ENCODE data around the gene EXD3. TPM values are rescaled to one million over a fixed set of nuclear protein-coding genes. Genes with fewer than 3 reads are reported as not detected.
"Not testable (repeated sequence)": the region's sequence is repeated elsewhere in the genome, so short reads cannot be mapped to it uniquely, and the experiment has no call there.

The EXD3 gene
- total RNA-seq, 1 donor from 2014 or later: 24.5 TPM

DNA sequence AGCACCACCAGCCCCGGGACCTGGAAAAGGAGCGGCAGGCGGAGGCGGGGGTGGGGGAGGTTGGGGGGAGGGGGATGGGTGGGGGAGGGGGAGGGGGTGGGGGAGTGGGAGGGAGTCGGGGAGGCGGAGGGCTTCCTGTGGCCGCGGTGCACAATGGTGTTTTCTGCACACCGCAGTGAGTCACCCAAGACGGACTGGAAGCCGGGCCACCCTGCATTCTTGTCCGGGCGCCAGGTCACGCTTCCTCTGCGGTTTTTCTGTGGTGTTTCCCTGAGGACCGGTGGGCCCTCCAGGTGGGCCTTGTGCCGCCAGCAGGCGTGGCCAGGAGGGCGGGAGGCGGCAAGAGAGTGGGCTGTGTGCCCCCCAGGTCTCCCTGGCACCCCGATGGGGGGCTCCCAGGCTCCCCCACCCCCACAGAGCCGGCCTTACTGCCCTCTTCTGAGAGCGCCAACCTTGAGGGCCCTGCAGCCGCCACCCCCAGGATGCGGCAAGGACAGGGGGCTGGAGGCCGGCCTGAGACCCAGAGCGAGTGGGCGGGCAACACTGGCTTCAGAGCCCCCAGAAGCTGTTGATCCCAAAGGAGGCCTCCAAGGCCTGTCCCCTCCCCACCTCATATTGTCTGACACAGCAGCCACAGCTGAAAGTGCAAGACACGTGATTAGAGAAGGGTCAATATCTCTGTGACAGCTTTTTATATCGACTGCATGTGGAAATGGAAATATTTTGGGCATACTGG is 11.1 kb downstream of the EXD3 start:
- Mint-ChIP-seq H3K36me3 (ENCODE audit: unreplicated experiment) (no peaks in the 10 kb centered on the region), H3K9me3 (ENCODE audit: unreplicated experiment) (no peaks in the 10 kb centered on the region), H3K4me3 (ENCODE audit: unreplicated experiment) (no peak overlapping the region), H3K4me1 (ENCODE audit: low read depth, unreplicated experiment) (peaks cover 5% of the 10 kb centered on the region), H3K27me3 (ENCODE audit: unreplicated experiment) (no peaks in the 10 kb centered on the region), H3K27ac (ENCODE audit: unreplicated experiment) (no peak overlapping the region)
- no peak for DNase-seq
- TF ChIP-seq, protein P1, sequence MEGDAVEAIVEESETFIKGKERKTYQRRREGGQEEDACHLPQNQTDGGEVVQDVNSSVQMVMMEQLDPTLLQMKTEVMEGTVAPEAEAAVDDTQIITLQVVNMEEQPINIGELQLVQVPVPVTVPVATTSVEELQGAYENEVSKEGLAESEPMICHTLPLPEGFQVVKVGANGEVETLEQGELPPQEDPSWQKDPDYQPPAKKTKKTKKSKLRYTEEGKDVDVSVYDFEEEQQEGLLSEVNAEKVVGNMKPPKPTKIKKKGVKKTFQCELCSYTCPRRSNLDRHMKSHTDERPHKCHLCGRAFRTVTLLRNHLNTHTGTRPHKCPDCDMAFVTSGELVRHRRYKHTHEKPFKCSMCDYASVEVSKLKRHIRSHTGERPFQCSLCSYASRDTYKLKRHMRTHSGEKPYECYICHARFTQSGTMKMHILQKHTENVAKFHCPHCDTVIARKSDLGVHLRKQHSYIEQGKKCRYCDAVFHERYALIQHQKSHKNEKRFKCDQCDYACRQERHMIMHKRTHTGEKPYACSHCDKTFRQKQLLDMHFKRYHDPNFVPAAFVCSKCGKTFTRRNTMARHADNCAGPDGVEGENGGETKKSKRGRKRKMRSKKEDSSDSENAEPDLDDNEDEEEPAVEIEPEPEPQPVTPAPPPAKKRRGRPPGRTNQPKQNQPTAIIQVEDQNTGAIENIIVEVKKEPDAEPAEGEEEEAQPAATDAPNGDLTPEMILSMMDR (IDR thresholded peaks at IDR 0.05; ENCODE audit: partially characterized antibody, unreplicated experiment): no peak

DNA sequence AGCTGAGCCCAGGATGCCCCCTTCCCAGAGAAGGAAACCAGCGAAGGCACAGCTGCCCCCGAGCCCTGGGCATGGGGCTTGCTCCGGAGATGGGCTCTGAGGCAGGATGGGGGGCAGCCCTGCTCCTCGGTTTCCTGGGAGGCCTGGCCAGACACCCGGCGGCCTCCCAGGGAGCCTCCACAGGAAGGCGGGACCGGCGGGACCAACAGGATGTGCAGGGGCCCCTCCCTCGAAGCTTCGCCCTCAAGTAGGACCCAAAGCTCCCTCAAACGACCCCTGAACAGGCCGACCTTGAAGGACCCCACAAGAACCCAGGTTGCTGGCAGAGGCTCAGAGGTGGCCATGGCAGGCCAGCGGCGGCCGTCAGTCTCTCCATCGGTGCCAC is 11.7 kb downstream of the EXD3 start:
- Mint-ChIP-seq H3K27me3 (ENCODE audit: unreplicated experiment) (no peaks in the 10 kb centered on the region), H3K4me3 (ENCODE audit: unreplicated experiment) (no peak overlapping the region), H3K27ac (ENCODE audit: unreplicated experiment) (no peak overlapping the region), H3K4me1 (ENCODE audit: low read depth, unreplicated experiment) (peaks cover 5% of the 10 kb centered on the region), H3K36me3 (ENCODE audit: unreplicated experiment) (no peaks in the 10 kb centered on the region), H3K9me3 (ENCODE audit: unreplicated experiment) (no peaks in the 10 kb centered on the region)
- TF ChIP-seq, protein P1 (IDR thresholded peaks at IDR 0.05; ENCODE audit: partially characterized antibody, unreplicated experiment): no peak
- no peak for DNase-seq

DNA sequence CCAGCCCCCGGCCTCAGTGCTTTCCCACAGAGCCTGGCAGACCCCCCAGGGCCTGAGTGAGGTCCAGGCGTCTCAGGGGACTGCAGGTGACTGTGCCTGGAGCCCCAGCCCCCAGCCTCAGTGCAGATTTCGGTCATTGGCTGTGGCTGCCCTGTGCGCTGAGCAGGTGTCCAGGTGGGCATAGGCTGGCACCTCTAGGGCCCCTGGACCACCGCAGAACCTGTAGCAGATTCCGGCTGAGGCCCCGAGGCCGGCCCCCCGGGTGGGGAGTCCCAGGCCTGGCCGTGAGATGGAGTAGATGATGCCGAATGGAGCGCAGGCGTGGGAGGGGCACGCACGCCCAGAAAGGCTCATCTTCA is 12.1 kb downstream of the EXD3 start:
- no peak overlapping the region for H3K4me3 Mint-ChIP-seq (ENCODE audit: unreplicated experiment)
- no peak overlapping the region for H3K27ac Mint-ChIP-seq (ENCODE audit: unreplicated experiment)
- DNase-seq: no peak
- TF ChIP-seq, protein P1 (IDR thresholded peaks at IDR 0.05; ENCODE audit: partially characterized antibody, unreplicated experiment): no peak
- H3K36me3 Mint-ChIP-seq (ENCODE audit: unreplicated experiment): no peaks in the 10 kb centered on the region
- peaks cover 2% of the 10 kb centered on the region for H3K27me3 Mint-ChIP-seq (ENCODE audit: unreplicated experiment)
- peaks cover 5% of the 10 kb centered on the region for H3K4me1 Mint-ChIP-seq (ENCODE audit: low read depth, unreplicated experiment)
- no peaks in the 10 kb centered on the region for H3K9me3 Mint-ChIP-seq (ENCODE audit: unreplicated experiment)

DNA sequence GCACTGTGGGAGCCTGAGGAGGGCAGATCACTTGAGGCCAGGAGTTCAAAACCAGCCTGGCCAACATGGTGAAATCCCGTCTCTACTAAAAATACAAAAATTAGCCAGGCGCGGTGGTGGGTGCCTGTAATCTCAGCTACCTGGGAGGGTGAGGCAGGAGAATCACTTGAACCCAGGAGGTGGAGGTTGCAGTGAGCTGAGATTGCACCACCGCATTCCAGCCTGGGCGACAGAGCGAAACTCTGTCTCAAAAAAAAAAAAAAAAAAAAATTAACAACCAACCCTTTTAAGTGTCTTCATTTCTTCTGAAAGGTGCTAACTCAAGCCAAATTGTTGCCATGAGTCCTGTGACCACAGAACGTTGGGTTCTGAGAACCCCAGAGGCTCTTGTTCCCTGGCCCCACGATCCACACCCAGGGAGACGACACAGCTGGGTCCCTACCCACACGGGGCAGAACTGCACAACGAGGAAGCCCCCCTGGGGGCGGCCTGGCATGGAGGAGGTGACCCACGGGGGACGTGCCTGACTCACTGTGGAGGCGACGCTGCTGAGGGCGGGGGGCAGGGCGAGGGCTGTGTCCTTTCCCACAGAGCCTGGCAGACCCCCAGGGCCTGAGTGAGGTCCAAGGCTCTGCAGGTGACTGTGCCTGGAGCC is 12.6 kb downstream of the EXD3 start:
- not testable (repeated sequence) for H3K27me3 Mint-ChIP-seq (ENCODE audit: unreplicated experiment); H3K36me3 Mint-ChIP-seq (ENCODE audit: unreplicated experiment); H3K9me3 Mint-ChIP-seq (ENCODE audit: unreplicated experiment); DNase-seq; H3K4me3 Mint-ChIP-seq (ENCODE audit: unreplicated experiment); H3K27ac Mint-ChIP-seq (ENCODE audit: unreplicated experiment); H3K4me1 Mint-ChIP-seq (ENCODE audit: low read depth, unreplicated experiment)

DNA sequence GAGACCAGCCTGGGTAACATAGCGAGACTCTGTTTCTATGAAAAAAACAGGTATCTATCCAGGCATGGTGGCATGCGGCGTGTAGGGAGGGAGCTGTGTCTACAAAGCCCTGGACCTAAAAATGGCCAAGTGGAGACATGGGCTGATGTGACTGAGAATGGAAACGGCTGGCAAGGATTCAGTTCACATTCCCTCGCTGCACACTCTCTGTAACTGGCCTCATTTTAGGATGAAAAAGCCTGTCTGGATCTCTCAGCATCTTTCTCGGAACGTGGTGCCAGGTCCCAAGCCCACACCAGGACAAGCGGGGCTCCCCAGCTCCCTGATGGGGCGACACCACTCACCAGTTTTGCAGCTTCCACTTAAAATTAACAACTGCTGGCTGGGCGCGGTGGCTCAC is 13.4 kb downstream of the EXD3 start:
- no peaks in the 10 kb centered on the region for H3K36me3 Mint-ChIP-seq (ENCODE audit: unreplicated experiment)
- peaks cover 4% of the 10 kb centered on the region for H3K4me1 Mint-ChIP-seq (ENCODE audit: low read depth, unreplicated experiment)
- TF ChIP-seq, protein P1 (IDR thresholded peaks at IDR 0.05; ENCODE audit: partially characterized antibody, unreplicated experiment): no peak
- H3K9me3 Mint-ChIP-seq (ENCODE audit: unreplicated experiment): peaks cover under 1% of the 10 kb centered on the region
- no peak overlapping the region for H3K4me3 Mint-ChIP-seq (ENCODE audit: unreplicated experiment)
- no peak overlapping the region for H3K27ac Mint-ChIP-seq (ENCODE audit: unreplicated experiment)
- H3K27me3 Mint-ChIP-seq (ENCODE audit: unreplicated experiment): peaks cover 2% of the 10 kb centered on the region
- DNase-seq: no peak

Measured in glutamatergic neuron (in vitro differentiated cells).